ENCODE measurements around the gene PTPRT. TPM values are rescaled to one million over a fixed set of nuclear protein-coding genes. Genes with fewer than 3 reads are reported as not detected.
"Not testable (repeated sequence)": the region's sequence is repeated elsewhere in the genome, so short reads cannot be mapped to it uniquely, and the experiment has no call there.

PTPRT gene
- total RNA-seq, 1 experiment from 2014 or later: not detected

GRCh38 chr20:42252116-42252515 is 937.6 kb downstream of the PTPRT start:
- no peak for DNase-seq (ENCODE audit: low read depth)

GRCh38 chr20:42218621-42219374 is 970.9 kb downstream of the PTPRT start:
- no peak for DNase-seq (ENCODE audit: low read depth)

- DNase-seq (ENCODE audit: low read depth): no peak
These were observed 975.6 kb downstream of the PTPRT start for GRCh38 chr20:42214074-42214473.

GRCh38 chr20:42212391-42212790 is 977.3 kb downstream of the PTPRT start:
- DNase-seq (ENCODE audit: low read depth): no peak

- not testable (repeated sequence) for DNase-seq (ENCODE audit: low read depth)
These were observed 983.1 kb downstream of the PTPRT start for GRCh38 chr20:42206557-42206956.

GRCh38 chr20:42204109-42204660 is 985.5 kb downstream of the PTPRT start:
- peak; percentile 20 for DNase-seq (ENCODE audit: low read depth)

- DNase-seq (ENCODE audit: low read depth): no peak
These were observed 992.1 kb downstream of the PTPRT start for GRCh38 chr20:42197599-42197998.

- DNase-seq (ENCODE audit: low read depth): no peak
These were observed 996.6 kb downstream of the PTPRT start for GRCh38 chr20:42193119-42193518.

- DNase-seq (ENCODE audit: low read depth): no peak
These were observed 997.4 kb downstream of the PTPRT start for GRCh38 chr20:42192321-42192720.

- DNase-seq (ENCODE audit: low read depth): peak; percentile 33
These were observed 998.4 kb downstream of the PTPRT start for GRCh38 chr20:42191140-42191860.

GRCh38 chr20:42190084-42190483 is 999.6 kb downstream of the PTPRT start:
- DNase-seq (ENCODE audit: low read depth): no peak

GRCh38 chr20:42186337-42186736 is 1003.4 kb downstream of the PTPRT start:
- no peak for DNase-seq (ENCODE audit: low read depth)

GRCh38 chr20:42183147-42183546 is 1006.6 kb downstream of the PTPRT start:
- DNase-seq (ENCODE audit: low read depth): no peak

- DNase-seq (ENCODE audit: low read depth): no peak
These were observed 1008.6 kb downstream of the PTPRT start for GRCh38 chr20:42181064-42181463.

GRCh38 chr20:42179768-42180167 is 1009.9 kb downstream of the PTPRT start:
- DNase-seq (ENCODE audit: low read depth): no peak

GRCh38 chr20:42173440-42173839 is 1016.3 kb downstream of the PTPRT start:
- no peak for DNase-seq (ENCODE audit: low read depth)

GRCh38 chr20:42164121-42164890 is 1025.4 kb downstream of the PTPRT start:
- no peak for DNase-seq (ENCODE audit: low read depth)

- DNase-seq (ENCODE audit: low read depth): no peak
These were observed 1028.4 kb downstream of the PTPRT start for GRCh38 chr20:42161228-42161829.

- DNase-seq (ENCODE audit: low read depth): no peak
These were observed 1029.9 kb downstream of the PTPRT start for GRCh38 chr20:42159808-42160207.

GRCh38 chr20:42158272-42158671 is 1031.4 kb downstream of the PTPRT start:
- no peak for DNase-seq (ENCODE audit: low read depth)

GRCh38 chr20:42155586-42155985 is 1034.1 kb downstream of the PTPRT start:
- no peak for DNase-seq (ENCODE audit: low read depth)
